HepG2 (cell line): ENCODE results near the gene TRAPPC5. TPM values are rescaled to one million over a fixed set of nuclear protein-coding genes. Genes with fewer than 3 reads are reported as not detected.

Source experiments
- ATF3 ChIP-seq: sonication (generic); formaldehyde crosslinking; IDR thresholded peaks from 2 replicates; pipeline ENCODE4 v1.4.0; 2020; ENCODE audit warnings: missing genetic modification reagents
- ATF4 ChIP-seq, 2 experiments: fragments of 450-650 bp in 1 of 2; sonication (generic) in 1 of 2; formaldehyde crosslinking; IDR thresholded peaks; 2 replicates each; pipeline versions ENCODE4 v1.5.0 to v1.8.0; 2020 to 2022; ENCODE audit warnings: mild to moderate bottlenecking in 1 of 2, missing genetic modification reagents in 1 of 2
- CREB3 ChIP-seq: sonication (generic); formaldehyde crosslinking; IDR thresholded peaks from 2 replicates; pipeline ENCODE4 v1.5.0; 2020; ENCODE audit warnings: missing genetic modification reagents
- GATAD1 ChIP-seq: IDR thresholded peaks from 2 replicates; pipeline ENCODE4 v1.6.1; 2016; ENCODE audit warnings: missing genetic modification reagents, missing compliant biosample characterization
- GPBP1L1 ChIP-seq: sonication (generic); formaldehyde crosslinking; IDR thresholded peaks from 2 replicates; pipeline ENCODE4 v1.5.0; 2020; ENCODE audit warnings: mild to moderate bottlenecking, missing genetic modification reagents
- HNF1B ChIP-seq: sonication (generic); formaldehyde crosslinking; IDR thresholded peaks from 2 replicates; pipeline ENCODE4 v1.5.1; 2020; ENCODE audit warnings: mild to moderate bottlenecking, moderate library complexity, missing genetic modification reagents
- IRF2 ChIP-seq: IDR thresholded peaks from 2 replicates; pipeline ENCODE4 v1.6.1; 2018; ENCODE audit warnings: missing genetic modification reagents, missing compliant biosample characterization
- KAT8 ChIP-seq: IDR thresholded peaks from 2 replicates; pipeline ENCODE4 v1.6.1; 2016; ENCODE audit warnings: missing genetic modification reagents, missing compliant biosample characterization
- KDM5B ChIP-seq: sonication (generic); formaldehyde crosslinking; IDR thresholded peaks from 2 replicates; pipeline ENCODE4 v1.4.0; 2020; ENCODE audit warnings: missing genetic modification reagents, mild to moderate bottlenecking, borderline replicate concordance
- LCORL ChIP-seq, 2 experiments: fragments of 450-650 bp in 1 of 2; sonication (generic) in 1 of 2; formaldehyde crosslinking in 1 of 2; IDR thresholded peaks; 2 replicates each; pipeline versions ENCODE4 v1.5.0 to v1.6.1; 2017 to 2020; ENCODE audit warnings: antibody characterized with exemption in 1 of 2, missing genetic modification reagents in 1 of 2
- MIER3 ChIP-seq: IDR thresholded peaks from 2 replicates; pipeline ENCODE4 v1.6.1; 2016; ENCODE audit warnings: missing compliant biosample characterization, borderline replicate concordance
- NCOA5 ChIP-seq: sonication (generic); formaldehyde crosslinking; IDR thresholded peaks from 2 replicates; pipeline ENCODE4 v1.4.0; 2020; ENCODE audit warnings: missing genetic modification reagents
- NFRKB ChIP-seq: fragments of 450-650 bp; IDR thresholded peaks from 2 replicates; pipeline ENCODE4 v1.6.1; 2017
- PHF5A ChIP-seq: IDR thresholded peaks from one replicate; pipeline ENCODE4 v1.6.1; 2018; ENCODE audit warnings: low read depth, missing genetic modification reagents; ENCODE audit not compliant: unreplicated experiment
- SMARCC2 ChIP-seq: fragments of 450-650 bp; IDR thresholded peaks from 2 replicates; pipeline ENCODE4 v1.6.1; 2017; ENCODE audit warnings: antibody characterized with exemption, mild to moderate bottlenecking
- TGIF2 ChIP-seq: IDR thresholded peaks from 2 replicates; pipeline ENCODE4 v1.6.1; 2016; ENCODE audit warnings: control low read depth, missing compliant biosample characterization
- ZBTB3 ChIP-seq: sonication (generic); formaldehyde crosslinking; IDR thresholded peaks from 2 replicates; pipeline ENCODE4 v1.4.0; 2020; ENCODE audit warnings: low read depth, mild to moderate bottlenecking, moderate library complexity, missing genetic modification reagents, borderline replicate concordance
- ZBTB44 ChIP-seq: sonication (generic); formaldehyde crosslinking; IDR thresholded peaks from 2 replicates; pipeline ENCODE4 v1.4.0; 2020; ENCODE audit warnings: missing genetic modification reagents
- ZMYM3 ChIP-seq: sonication (generic); formaldehyde crosslinking; IDR thresholded peaks from 2 replicates; pipeline ENCODE4 v1.5.1; 2020; ENCODE audit warnings: mild to moderate bottlenecking, missing genetic modification reagents
- ZNF335 ChIP-seq: sonication (generic); formaldehyde crosslinking; IDR thresholded peaks from 2 replicates; pipeline ENCODE4 v1.4.0; 2020; ENCODE audit warnings: missing genetic modification reagents
- ZNF451 ChIP-seq: sonication (generic); formaldehyde crosslinking; IDR thresholded peaks from 2 replicates; pipeline ENCODE4 v1.5.0; 2020; ENCODE audit warnings: mild to moderate bottlenecking, missing genetic modification reagents
- ZNF460 ChIP-seq: sonication (generic); formaldehyde crosslinking; IDR thresholded peaks from 2 replicates; pipeline ENCODE4 v1.5.1; 2020; ENCODE audit warnings: missing genetic modification reagents, mild to moderate bottlenecking, borderline replicate concordance
- ZNF607 ChIP-seq: sonication (generic); formaldehyde crosslinking; IDR thresholded peaks from 2 replicates; pipeline ENCODE4 v1.5.1; 2020; ENCODE audit warnings: missing genetic modification reagents, mild to moderate bottlenecking, borderline replicate concordance
- polyA plus RNA-seq, 8 experiments: library from polyadenylated mRNA; depleted of rRNA in 3 of 8; stranded (reverse) in 7 of 8; unstranded in 1 of 8; fragments of >200 nt; fragmentation: Illumina TruSeq in 4 of 8; extraction: Trizol in 4 of 8; gene quantifications; 2 replicates each; pipeline versions ENCODE4 v1.2.1 to v1.2.3, GENCODE V29; 2011 to 2016; ENCODE audit warnings: low read depth in 4 of 8, missing spikeins in 1 of 8, mixed read lengths in 1 of 8; ENCODE audit not compliant: insufficient read depth in 1 of 8
- total RNA-seq, 5 experiments: library from RNA; depleted of rRNA; stranded (reverse); fragments of >200 nt; fragmentation: Illumina TruSeq; extraction: Trizol; gene quantifications; 2 replicates each; pipeline ENCODE4 v1.2.3, GENCODE V29; 2016; ENCODE audit warnings: low read depth in 1 of 5

Gene TRAPPC5
- total and polyA plus RNA-seq, 2 of the 13 experiments (the other 11 are each of a cell fraction or from before 2014, with no cell fraction given), result 38.5 to 78.7 TPM

GRCh38 chr19:7652061-7652641, 28.5 kb upstream of the TRAPPC5 start (continued):
- TF ChIP-seq HNF1B (peak; percentile 37; the same call in 1 of the 2 replicates), LCORL (IDR thresholded peaks at IDR 0.05) (no peak), LCORL (CRISPR knock-in tag; IDR thresholded peaks at IDR 0.05) (peak; percentile 93), ZBTB3 (CRISPR knock-in tag) (0 out of 2 replicates have a peak, but pooled peaks have one; percentile 55), MIER3 (CRISPR knock-in tag) (peak; percentile 95; the same call in 1 of the 2 replicates), ATF3 (CRISPR knock-in tag) (peak; percentile 93), NFRKB (no peak), PHF5A (CRISPR knock-in tag) (peak; percentile 70), GPBP1L1 (CRISPR knock-in tag) (no peak), ATF4 (CRISPR knock-in tag; IDR thresholded peaks at IDR 0.05) (peak in 1 of 2 experiments; percentile 98; a peak in 2 of 4 replicates), ZNF607 (peak; percentile 46; the same call in 1 of the 2 replicates), NCOA5 (CRISPR knock-in tag) (no peak), ZBTB44 (CRISPR knock-in tag) (no peak), ZNF451 (CRISPR knock-in tag) (no peak), SMARCC2 (no peak), ZNF460 (CRISPR knock-in tag) (peak; percentile 70; the same call in 1 of the 2 replicates), ZMYM3 (peak; percentile 83), KAT8 (CRISPR knock-in tag) (peak; percentile 85), ZNF335 (CRISPR knock-in tag) (peak; percentile 74; the same call in 1 of the 2 replicates), TGIF2 (CRISPR knock-in tag) (no peak), IRF2 (peak; percentile 85), CREB3 (no peak), GATAD1 (peak; percentile 69), KDM5B (CRISPR knock-in tag) (no peak; the same call in 1 of the 2 replicates)
